GM19438 (cell line): ENCODE results near the gene THADA.
A peak's percentile ranks its signal among the peaks of the same experiment; 100 is the strongest.

ENCODE experiments used
- ATAC-seq: cut with Tn5 transposase; IDR thresholded peaks from one replicate; pipeline ENCODE4 v1.9.1; 2021; ENCODE audit warnings: low read depth; ENCODE audit not compliant: unreplicated experiment

THADA gene

DNA sequence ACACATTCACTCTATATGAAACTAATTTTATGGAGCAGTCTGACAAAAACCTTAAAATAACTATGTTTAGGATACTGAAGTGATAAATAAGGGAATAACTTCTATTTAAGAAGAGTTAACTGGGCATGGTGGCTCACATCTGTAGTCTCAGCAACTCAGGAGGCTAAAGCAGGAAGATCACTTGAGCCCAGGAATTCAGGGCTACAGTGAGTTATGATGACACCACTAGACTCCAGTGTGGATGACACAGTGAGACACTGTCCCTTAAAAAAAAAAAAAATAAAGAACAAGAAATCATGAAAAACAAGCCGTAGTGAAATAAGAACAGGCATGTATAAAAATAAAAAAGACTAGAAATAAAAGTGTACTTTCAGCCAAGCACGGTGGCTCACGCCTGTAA lies 82.0 kb downstream of the THADA start:
- ATAC-seq, result no peak

GRCh38 chr2:43513216-43513615 lies 82.6 kb downstream of the THADA start:
- no peak for ATAC-seq

DNA sequence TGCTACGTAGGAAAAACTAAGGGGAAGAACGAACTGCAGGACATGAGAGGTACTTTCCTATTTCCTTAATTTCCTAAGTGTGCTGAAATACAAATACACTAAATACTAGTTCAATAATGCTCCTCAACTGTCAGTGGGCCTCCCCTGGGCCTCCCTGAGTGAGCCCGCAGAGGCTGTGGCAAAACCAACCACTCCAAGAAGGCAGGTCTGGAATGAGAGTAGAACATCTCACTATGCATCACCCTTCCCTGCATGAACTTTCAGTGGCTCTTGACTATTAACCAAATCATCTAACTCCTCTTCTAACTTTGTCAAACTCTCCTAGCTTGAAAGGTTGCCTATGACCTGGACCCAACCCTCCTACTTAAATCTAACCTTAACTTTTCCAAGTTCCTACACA lies 84.6 kb downstream of the THADA start:
- ATAC-seq, result no peak

DNA sequence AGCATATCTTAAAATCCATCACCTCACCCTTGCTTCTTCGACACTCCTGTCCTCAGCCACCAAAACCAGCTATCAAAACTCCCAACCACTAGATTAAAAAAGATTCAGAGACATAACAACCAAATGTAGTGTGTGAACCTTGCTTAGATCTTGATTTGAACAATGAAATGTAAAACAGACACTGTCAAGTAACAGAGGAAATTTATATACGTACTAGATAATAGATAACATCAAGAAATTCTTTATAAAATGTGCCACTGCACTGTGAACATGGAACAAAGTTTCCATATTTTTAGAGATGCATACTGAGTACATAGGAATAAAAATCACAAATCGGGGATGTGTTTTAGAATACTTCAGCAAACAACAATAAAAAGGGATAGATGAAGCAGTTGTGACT lies 86.0 kb downstream of the THADA start:
- ATAC-seq, result no peak

DNA sequence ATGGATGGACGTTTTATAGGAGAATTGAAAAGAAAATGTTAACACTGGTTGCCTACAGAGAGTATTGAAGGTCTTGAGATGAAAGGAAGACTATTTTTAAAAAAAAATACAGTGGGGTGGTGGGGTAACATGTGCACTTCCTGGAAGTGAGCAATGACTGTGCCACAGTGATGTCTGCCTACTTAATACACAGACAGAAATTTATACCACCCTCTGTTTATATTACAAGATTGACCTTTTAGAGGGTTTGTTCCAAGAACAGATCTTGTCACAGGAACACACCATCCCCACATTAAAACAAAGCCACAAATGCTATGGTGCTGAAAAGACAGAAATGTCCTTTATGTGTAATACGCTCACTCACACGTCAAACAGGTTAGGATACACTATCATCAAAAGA lies 87.6 kb downstream of the THADA start:
- no peak for ATAC-seq

GRCh38 chr2:43507137-43507536 lies 88.7 kb downstream of the THADA start:
- ATAC-seq, result no peak

DNA sequence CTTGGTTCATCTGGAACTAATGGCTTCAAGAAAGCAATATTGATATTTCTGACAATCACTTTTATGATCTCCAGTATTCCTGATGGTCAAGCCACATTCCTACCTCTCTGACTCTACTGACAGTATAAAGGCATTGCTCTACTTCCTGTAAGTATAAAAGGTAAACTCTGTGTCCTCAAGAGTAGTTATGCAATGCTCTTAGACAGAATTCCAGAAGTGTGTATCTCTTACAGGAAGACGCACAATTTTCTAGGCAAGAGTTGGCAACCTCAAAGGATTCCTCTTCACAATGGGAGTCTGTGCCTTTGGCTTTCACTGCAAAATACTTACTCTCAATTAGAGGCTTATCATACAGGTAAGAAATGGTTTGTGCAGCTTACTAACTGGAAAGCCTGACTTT lies 100.1 kb downstream of the THADA start:
- no peak for ATAC-seq

GRCh38 chr2:43493954-43494353 lies 101.9 kb downstream of the THADA start:
- ATAC-seq, result no peak

GRCh38 chr2:43491065-43491639 lies 104.7 kb downstream of the THADA start:
- ATAC-seq, result no peak

DNA sequence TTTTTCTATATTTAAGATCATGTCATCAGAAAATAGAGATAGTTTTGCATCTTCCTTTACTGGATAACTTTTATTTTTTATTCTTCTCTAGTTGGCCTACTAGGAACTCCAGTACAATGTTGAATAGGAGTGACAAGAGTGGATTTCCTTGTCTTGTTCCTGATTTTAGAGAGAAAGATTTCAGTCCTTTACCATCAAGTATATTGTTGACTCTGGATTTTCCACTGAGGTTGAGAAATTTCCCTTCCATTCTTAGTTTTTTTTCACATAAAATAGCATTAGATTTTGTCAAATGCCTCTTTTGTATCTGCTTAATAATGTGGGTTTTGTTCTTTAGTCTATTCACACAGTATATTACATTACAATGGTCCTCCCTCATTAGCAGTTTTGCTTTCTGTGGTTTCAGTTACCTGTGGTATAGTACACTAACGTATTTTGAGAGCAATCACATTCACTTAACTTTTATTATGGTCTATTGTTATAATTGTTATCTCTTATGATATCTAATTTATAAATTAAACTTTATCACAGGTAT lies 105.5 kb downstream of the THADA start:
- no peak for ATAC-seq

GRCh38 chr2:43488737-43489136 lies 107.1 kb downstream of the THADA start:
- ATAC-seq, result no peak

- no peak for ATAC-seq
Observed at GRCh38 chr2:43486603-43487002, 109.2 kb downstream of the THADA start.

DNA sequence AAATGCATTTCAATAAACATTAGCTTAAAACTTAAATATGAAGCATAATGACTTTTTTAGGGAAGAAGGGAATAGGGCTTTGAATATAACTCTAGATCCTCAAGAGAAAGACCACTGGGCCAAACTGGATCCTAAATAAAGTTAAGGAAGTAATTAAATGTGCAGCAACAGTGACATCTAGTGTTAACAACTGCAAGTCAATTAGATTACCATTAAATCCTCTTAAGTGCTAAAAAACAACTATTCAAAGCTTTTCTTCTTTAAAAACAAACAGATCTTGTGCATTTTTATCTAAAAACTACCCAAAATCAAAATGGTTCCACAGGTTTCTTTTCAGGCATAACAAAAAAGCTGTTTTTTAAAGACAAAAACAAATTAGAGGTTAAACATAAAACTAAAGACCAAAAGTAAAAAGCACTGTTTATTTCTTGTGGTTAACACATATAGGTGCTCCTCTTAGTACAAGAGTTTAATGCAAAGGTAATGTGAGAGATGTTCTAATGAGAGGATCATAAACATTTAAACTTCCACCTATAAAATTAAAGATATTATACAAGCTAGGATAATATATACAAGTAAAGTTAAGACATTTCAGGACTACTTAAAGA lies 111.4 kb downstream of the THADA start:
- no peak for ATAC-seq

GRCh38 chr2:43482961-43483360 lies 112.9 kb downstream of the THADA start:
- ATAC-seq, result peak; percentile 75

GRCh38 chr2:43481927-43482542 lies 113.8 kb downstream of the THADA start:
- no peak for ATAC-seq

DNA sequence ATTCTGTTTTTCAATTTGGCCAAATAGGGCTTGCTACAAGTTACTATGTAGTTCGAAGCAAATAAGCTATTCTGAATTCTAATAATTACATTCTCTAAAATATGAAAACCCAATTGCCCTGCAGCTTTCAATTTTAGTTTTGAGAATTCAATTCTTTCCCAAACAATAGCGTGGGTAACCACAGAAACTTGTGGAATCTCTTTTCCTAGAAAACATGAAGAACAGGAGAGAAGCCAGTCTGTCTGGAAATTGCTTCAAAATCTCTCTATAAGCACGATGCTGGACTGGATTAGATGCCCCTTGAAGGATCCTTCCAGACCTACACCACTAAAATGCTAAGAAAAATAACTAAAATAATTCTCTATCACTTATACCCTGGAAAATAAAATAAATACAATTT lies 115.0 kb downstream of the THADA start:
- no peak for ATAC-seq

- no peak for ATAC-seq
Observed at GRCh38 chr2:43478412-43479086, 117.3 kb downstream of the THADA start.

DNA sequence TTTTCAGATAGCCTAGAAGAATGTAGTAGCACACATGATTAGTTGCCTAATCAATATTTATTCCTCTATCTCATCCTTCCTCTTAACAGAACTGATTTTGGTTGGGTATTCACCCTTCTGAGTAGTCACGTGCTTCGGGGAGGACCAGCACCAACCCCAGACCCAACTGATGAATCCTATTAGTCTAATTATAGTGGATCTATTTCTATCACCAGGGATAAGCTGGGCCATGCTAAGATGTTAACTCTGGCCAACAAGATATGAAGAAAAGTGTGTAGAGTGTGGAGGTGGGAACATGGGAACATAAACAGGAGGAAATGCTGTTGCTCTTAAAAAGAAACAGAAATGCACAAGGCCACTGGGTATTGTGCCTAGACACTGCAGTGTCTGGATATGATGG lies 119.9 kb downstream of the THADA start:
- ATAC-seq, result no peak

DNA sequence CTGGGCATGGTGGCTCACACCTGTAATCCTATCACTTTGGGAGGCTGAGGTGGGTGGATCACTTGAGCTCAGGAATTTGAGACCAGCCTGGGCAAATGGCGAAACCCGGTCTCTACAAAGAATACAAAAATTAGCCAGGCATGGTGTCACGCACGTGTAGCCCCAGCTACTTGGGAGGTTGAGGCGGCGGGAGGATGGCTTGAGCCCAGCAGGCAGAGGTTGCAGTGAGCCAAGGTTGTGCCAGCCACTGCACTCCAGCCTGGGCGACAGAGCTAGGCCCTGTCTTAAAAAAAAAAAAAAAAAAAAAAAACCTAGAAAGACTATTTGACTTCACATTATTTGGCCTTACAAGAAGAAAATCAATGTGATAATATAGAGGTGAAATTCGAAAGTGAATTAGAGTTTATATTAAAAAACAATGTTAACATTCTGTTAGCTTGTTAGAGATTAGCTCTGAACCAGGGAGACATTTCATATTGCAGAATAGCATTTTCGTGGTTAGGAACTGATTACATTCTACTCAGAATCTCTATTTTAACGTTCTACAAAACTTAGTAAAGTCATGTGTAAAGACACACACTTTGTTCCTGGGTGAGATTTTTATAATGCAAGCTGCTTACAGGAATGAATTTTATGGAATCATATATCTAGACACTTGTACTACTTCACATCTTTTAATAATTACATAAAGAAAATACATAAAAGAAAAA lies 120.5 kb downstream of the THADA start:
- ATAC-seq, result no peak

DNA sequence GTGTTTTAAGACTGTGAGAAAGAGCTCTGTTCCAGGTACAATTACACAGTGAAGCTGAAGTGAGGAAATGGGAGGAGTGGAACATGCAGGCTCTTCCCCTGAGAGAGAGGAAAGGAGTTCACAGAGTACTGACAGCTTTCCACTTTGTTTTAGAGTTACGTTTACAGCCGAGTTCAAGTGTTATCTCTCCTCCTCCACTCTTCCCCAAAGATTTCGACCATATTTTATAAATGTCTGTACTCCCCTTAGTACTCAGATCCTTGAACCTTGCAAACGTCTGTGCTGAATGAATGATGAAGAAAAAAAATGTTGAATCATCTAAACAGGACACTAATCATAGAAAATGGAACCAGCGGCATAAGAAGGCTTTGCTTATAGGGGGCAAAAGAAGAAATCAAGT lies 121.6 kb downstream of the THADA start:
- no peak for ATAC-seq

GRCh38 chr2:43473767-43474166 lies 122.1 kb downstream of the THADA start:
- ATAC-seq, result no peak
